GM19099 (cell line): ENCODE data around the gene TAF11L2.
"Not testable (repeated sequence)": the region's sequence is repeated elsewhere in the genome, so short reads cannot be mapped to it uniquely, and the experiment has no call there.

Source experiments
- POLR2A ChIP-seq: IDR thresholded peaks from 3 replicates; pipeline ENCODE4 v1.6.1; 2011; ENCODE audit warnings: low read depth; ENCODE audit not compliant: insufficient read length; ENCODE audit errors: extremely low read depth

Gene TAF11L2

GRCh38 chr5:17497931-17498330, at the start of gene TAF11L2:
Gene TAF11L2 (plus strand): TSS chr5:17498231.
- not testable (repeated sequence) for TF ChIP-seq POLR2A

GRCh38 chr5:17448877-17449276, 49.2 kb upstream of the TAF11L2 start:
- TF ChIP-seq POLR2A = no peak

GRCh38 chr5:17452936-17453335, 45.1 kb upstream of the TAF11L2 start:
- no peak for TF ChIP-seq POLR2A

GRCh38 chr5:17455942-17456341, 42.1 kb upstream of the TAF11L2 start:
- no peak for TF ChIP-seq POLR2A

- TF ChIP-seq POLR2A = no peak
Measured at GRCh38 chr5:17461793-17462192, 36.2 kb upstream of the TAF11L2 start.

- no peak for TF ChIP-seq POLR2A
Measured at GRCh38 chr5:17463653-17464052, 34.4 kb upstream of the TAF11L2 start.

- TF ChIP-seq POLR2A = no peak
Measured at GRCh38 chr5:17470064-17470463, 28.0 kb upstream of the TAF11L2 start.

GRCh38 chr5:17477043-17477442, 21.0 kb upstream of the TAF11L2 start:
- no peak for TF ChIP-seq POLR2A

- TF ChIP-seq POLR2A = no peak
Measured at GRCh38 chr5:17477573-17478265, 20.3 kb upstream of the TAF11L2 start.

GRCh38 chr5:17481378-17481777, 16.7 kb upstream of the TAF11L2 start:
- TF ChIP-seq POLR2A = no peak

GRCh38 chr5:17482790-17483189, 15.2 kb upstream of the TAF11L2 start:
- TF ChIP-seq POLR2A = no peak

GRCh38 chr5:17487174-17487512, 10.9 kb upstream of the TAF11L2 start:
- TF ChIP-seq POLR2A = no peak

GRCh38 chr5:17492770-17493169, 5.3 kb upstream of the TAF11L2 start:
- no peak for TF ChIP-seq POLR2A

GRCh38 chr5:17497446-17497845, 585 bp upstream of the TAF11L2 start:
- TF ChIP-seq POLR2A = no peak

GRCh38 chr5:17511775-17512325, 13.8 kb downstream of the TAF11L2 start:
- no peak for TF ChIP-seq POLR2A

GRCh38 chr5:17518067-17518466, 20.0 kb downstream of the TAF11L2 start, which contains the start of gene TAF11L3:
Gene TAF11L3 (plus strand): TSS chr5:17518367.
- TF ChIP-seq POLR2A = not testable (repeated sequence)

GRCh38 chr5:17521501-17521900, 23.5 kb downstream of the TAF11L2 start, which contains the start of gene TAF11L4:
Gene TAF11L4 (plus strand): TSS chr5:17521801.
- not testable (repeated sequence) for TF ChIP-seq POLR2A

GRCh38 chr5:17524935-17525334, 26.9 kb downstream of the TAF11L2 start, which contains the start of gene TAF11L5:
Gene TAF11L5 (plus strand): TSS chr5:17525235.
- TF ChIP-seq POLR2A = not testable (repeated sequence)

GRCh38 chr5:17528369-17528768, 30.3 kb downstream of the TAF11L2 start, which contains the start of gene TAF11L6:
Gene TAF11L6 (plus strand): TSS chr5:17528669.
- TF ChIP-seq POLR2A = not testable (repeated sequence)
